ENCODE data around the gene KIF18B. TPM values are rescaled to one million over a fixed set of nuclear protein-coding genes. Genes with fewer than 3 reads are reported as not detected.

Gene KIF18B
- total and polyA plus RNA-seq, 2 of the 8 experiments (the other 6 are each of a cell fraction or from before 2014, with no cell fraction given): 39.0 to 59.4 TPM

- CTCF ChIA-PET (ENCODE audit: partially characterized antibody): interaction anchor here (0.6 to 13.0 kb wide), 47 partner anchors 9 to 277 kb away, joined by 3 to 243 read pairs (median 5); partner anchors contain the start of genes ACBD4, C1QL1 and KIF18B
- WGBS, 2 experiments (ENCODE audit: extremely low coverage in 1 of 2, insufficient coverage in 1 of 2, insufficient read length in 1 of 2, insufficient replicate concordance in 2 of 2, low coverage in 1 of 2, low lambda C conversion rate in 2 of 2, missing lambda C conversion rate in 1 of 2): 88% methylated on average over 7 of the region's 7 CpGs; no CpG with 5 or more reads in 1 of the 2 experiments
- no peaks in the 10 kb centered on the region for H3K79me2 ChIP-seq (ENCODE audit: control insufficient read depth in 1 of 2, insufficient read depth in 2 of 2, low read length in 2 of 2)
- no peak overlapping the region for H3K23ac ChIP-seq (ENCODE audit: insufficient read length)
- FAIRE-seq: no peak
- no peaks in the 10 kb centered on the region for H4K20me1 ChIP-seq (replicated peaks in 1 of 2; ENCODE audit: control insufficient read depth in 1 of 2, insufficient read depth in 2 of 2, low read length in 2 of 2)
- peak overlapping the region; percentile 1 to 38; a peak in 1 of 4 replicates for H3K4me2 ChIP-seq (ENCODE audit: insufficient read depth in 1 of 2, low read depth in 2 of 2, low read length in 2 of 2)
- no peak overlapping the region for H3K27ac ChIP-seq (ENCODE audit: low read depth, low read length)
- H3K4ac ChIP-seq (replicated peaks; ENCODE audit: insufficient read length, low read depth, low read length): no peak overlapping the region
- no peak overlapping the region for H3K14ac ChIP-seq (ENCODE audit: insufficient read length)
- H2BK20ac ChIP-seq (ENCODE audit: low read length): no peak overlapping the region
- 0 out of 2 replicates have a peak overlapping the region, but pooled peaks have one; percentile 3 for H3K18ac ChIP-seq (ENCODE audit: extremely low read depth, low read length)
- H2AFZ ChIP-seq (ENCODE audit: low read length): 0 out of 2 replicates have a peak overlapping the region, but pooled peaks have one; percentile 14
- POLR2A ChIA-PET (ENCODE audit: partially characterized antibody): interaction anchor here (0.8 to 5.3 kb wide), 15 partner anchors 10 to 228 kb away, joined by 3 to 25 read pairs (median 5); partner anchors contain the start of genes ACBD4, EFTUD2 and HEXIM1
- no peak overlapping the region for H2BK15ac ChIP-seq (ENCODE audit: low read length)
- no peaks in the 10 kb centered on the region for H3K9me3 ChIP-seq (ENCODE audit: insufficient read depth in 2 of 2, low read depth in 1 of 2, low read length in 1 of 2)
- H3K36me3 ChIP-seq (ENCODE audit: control insufficient read depth in 2 of 4, insufficient read depth in 4 of 4, low read length in 3 of 4): no peaks in the 10 kb centered on the region
- peaks cover 6 to 15% (median 9%) of the 10 kb centered on the region in 4 experiments for H3K4me1 ChIP-seq (replicated peaks in 1 of 4; ENCODE audit: control insufficient read depth in 3 of 4, insufficient read depth in 4 of 4, low read length in 3 of 4)
- no peaks in the 10 kb centered on the region for H3K79me1 ChIP-seq (ENCODE audit: low read depth, low read length)
- 0 out of 8 replicates have a peak overlapping the region, but pooled peaks of 1 of the 4 experiments have one; percentile 10 for H3K4me3 ChIP-seq (ENCODE audit: extremely low read depth in 1 of 4, insufficient read depth in 2 of 4, low read depth in 3 of 4, low read length in 4 of 4)
- H4K91ac ChIP-seq (replicated peaks; ENCODE audit: insufficient read length, low read length): no peak overlapping the region
- H3K56ac ChIP-seq (replicated peaks; ENCODE audit: insufficient read length, low read depth, low read length): no peak overlapping the region
- H3K23me2 ChIP-seq (ENCODE audit: low read depth, low read length): no peaks in the 10 kb centered on the region; the same call in 1 of the 2 replicates
- H4K5ac ChIP-seq (ENCODE audit: insufficient read length, low read depth, low read length): no peak overlapping the region
- no peaks in the 10 kb centered on the region for H3K27me3 ChIP-seq (replicated peaks in 1 of 4; ENCODE audit: control insufficient read depth in 3 of 4, extremely low read depth in 1 of 4, insufficient read depth in 3 of 4, low read length in 3 of 4)
- no peak overlapping the region for H2BK120ac ChIP-seq (replicated peaks; ENCODE audit: low read depth, low read length)
- peak in 1 of 2 experiments; percentile 55 for DNase-seq (ENCODE audit: low read depth in 1 of 2, low spot score in 2 of 2)
- no peak overlapping the region for H2BK5ac ChIP-seq (ENCODE audit: low read depth, low read length)
- H4K8ac ChIP-seq (ENCODE audit: extremely low read depth, insufficient read depth, low read length): no peak overlapping the region
- no peak overlapping the region for H3K9ac ChIP-seq (replicated peaks in 1 of 4; ENCODE audit: extremely low read depth in 1 of 4, low read depth in 3 of 4, low read length in 3 of 4)
- no peak overlapping the region; the same call in 1 of the 2 replicates for H2AK5ac ChIP-seq (ENCODE audit: low read depth, low read length)
- no peak overlapping the region for H2BK12ac ChIP-seq (ENCODE audit: low read depth, low read length)
- no peak for TF ChIP-seq SP1 (IDR thresholded peaks at IDR 0.05; ENCODE audit: low read depth, low read length)
- TF ChIP-seq GTF2F1 (IDR thresholded peaks at IDR 0.05; ENCODE audit: borderline replicate concordance, low read depth, low read length): no peak
- TF ChIP-seq TBP (IDR thresholded peaks at IDR 0.05; ENCODE audit: low read depth, low read length): no peak
- TF ChIP-seq CBX5 (IDR thresholded peaks at IDR 0.05; ENCODE audit: low read depth, low read length): no peak
- TF ChIP-seq TEAD4 (IDR thresholded peaks at IDR 0.05; ENCODE audit: low read depth, low read length): no peak
- TF ChIP-seq KDM4A (IDR thresholded peaks at IDR 0.05; ENCODE audit: low read depth, low read length, severe bottlenecking): no peak
- no peak for TF ChIP-seq SP4 (IDR thresholded peaks at IDR 0.05; ENCODE audit: low read length)
- TF ChIP-seq MAFK (IDR thresholded peaks at IDR 0.05; ENCODE audit: low read depth, low read length): no peak
- TF ChIP-seq KDM5A (IDR thresholded peaks at IDR 0.05; ENCODE audit: low read length): no peak
- no peak for TF ChIP-seq CTCF (IDR thresholded peaks at IDR 0.05; ENCODE audit: control extremely low read depth in 1 of 3, insufficient read depth in 1 of 3, low read depth in 1 of 3, low read length in 3 of 3)
- no peak for TF ChIP-seq YY1 (IDR thresholded peaks at IDR 0.05; ENCODE audit: low read depth, low read length)
- no peak for TF ChIP-seq SIN3A (conservative IDR thresholded peaks at IDR 0.05 in 1 of 2, IDR thresholded peaks at IDR 0.05 in 1 of 2; ENCODE audit: low read depth in 1 of 2, low read length in 2 of 2)
These were observed 27.0 kb downstream of the KIF18B start for GRCh38 chr17:44920565-44920940.
